Mesangial cell (primary cell): ENCODE results near the gene COPS6. TPM values are rescaled to one million over a fixed set of nuclear protein-coding genes. Genes with fewer than 3 reads are reported as not detected.

Experiments
- total RNA-seq: library from RNA; depleted of rRNA; stranded (reverse); fragments of >200 nt; gene quantifications from 2 replicates; pipeline ENCODE4 v1.2.3, GENCODE V29; 2015

Gene COPS6
- total RNA-seq, result 64.1 and 82.9 TPM in 2 replicates

DNA sequence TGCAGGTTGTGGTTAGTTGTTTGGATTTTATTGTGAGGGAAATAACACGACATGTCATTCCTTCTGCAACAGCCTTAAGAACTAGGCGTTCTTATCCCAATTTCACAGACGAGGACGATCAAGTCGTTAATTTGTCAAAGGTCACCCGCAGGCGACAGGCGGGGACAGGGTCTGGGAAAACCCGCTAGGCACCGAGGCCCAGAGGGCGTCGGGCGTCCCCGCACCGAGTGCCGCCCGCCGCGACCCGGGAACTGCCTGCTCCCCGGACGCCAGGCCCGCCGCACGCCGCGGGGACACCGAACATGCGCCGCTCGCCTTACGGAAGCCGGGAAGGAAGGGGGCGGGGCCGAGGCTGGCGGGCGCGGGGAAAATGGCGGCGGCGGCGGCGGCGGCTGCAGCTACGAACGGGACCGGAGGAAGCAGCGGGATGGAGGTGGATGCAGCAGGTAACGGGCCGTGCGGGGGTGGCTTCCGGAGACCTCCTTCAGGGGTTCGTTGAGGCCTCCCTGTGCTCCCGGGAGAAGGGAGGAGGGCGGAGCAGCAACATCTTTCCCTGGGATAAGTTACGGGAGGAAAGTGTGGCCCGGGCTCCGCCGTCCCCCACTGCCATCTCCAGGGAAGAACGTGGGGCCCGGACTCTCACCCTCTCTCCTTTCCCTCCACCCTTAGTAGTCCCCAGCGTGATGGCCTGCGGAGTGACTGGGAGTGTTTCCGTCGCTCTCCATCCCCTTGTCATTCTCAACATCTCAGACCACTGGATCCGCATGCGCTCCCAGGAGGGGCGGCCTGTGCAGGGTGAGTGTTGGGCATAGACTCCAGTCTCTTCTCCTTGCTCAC lies at the start of gene COPS6:
COPS6 (plus strand) TSS at position 349 of the 837 bp plus-strand sequence; CDS start at position 371, 22 bp downstream.

DNA sequence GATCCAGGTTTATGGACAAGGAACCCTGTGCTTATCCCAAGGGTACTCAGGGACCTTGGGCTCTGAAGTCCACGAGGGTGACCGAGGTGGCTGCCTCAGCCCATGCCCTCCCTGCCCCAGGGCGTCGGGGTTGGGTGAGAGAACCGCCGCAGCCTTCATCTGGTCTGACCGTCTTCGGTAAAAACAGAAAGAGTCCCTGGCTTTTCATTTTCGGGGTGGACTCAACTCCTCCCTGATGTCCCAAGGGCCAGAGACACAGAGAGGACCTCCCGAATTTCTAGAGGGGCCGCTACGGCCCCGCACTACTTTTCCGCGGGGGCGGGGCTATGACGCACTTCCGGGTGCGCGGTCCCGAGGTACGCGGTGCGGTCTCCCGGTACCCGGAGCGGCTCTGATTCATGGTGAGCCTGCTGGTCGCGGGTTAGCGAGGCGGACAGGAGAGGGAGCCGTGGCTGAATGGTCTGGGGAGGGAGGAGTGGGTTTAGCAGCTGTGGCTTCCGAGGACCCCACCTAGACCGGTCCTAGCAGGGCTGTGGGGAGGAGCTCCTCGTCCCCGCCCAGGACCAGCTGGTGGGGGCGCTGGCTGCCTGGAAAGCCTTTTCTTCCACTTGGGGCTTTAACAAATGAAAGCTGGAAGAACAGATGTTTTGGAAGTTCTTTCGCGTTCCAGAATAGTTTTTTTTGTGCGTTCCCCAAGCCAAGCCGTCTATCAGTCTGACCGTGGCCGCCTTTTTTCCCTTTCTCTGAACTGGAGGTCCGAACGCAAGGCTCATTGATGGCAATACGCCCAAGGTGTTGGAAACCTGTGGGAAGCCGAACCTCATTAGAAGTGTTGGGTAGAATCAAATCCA lies 39.1 kb upstream of the COPS6 start, which contains the start of gene ZSCAN21:
ZSCAN21 (plus strand) TSS at position 334 of the 851 bp plus-strand sequence. CDS start 7,233 bp downstream, outside the sequence.

DNA sequence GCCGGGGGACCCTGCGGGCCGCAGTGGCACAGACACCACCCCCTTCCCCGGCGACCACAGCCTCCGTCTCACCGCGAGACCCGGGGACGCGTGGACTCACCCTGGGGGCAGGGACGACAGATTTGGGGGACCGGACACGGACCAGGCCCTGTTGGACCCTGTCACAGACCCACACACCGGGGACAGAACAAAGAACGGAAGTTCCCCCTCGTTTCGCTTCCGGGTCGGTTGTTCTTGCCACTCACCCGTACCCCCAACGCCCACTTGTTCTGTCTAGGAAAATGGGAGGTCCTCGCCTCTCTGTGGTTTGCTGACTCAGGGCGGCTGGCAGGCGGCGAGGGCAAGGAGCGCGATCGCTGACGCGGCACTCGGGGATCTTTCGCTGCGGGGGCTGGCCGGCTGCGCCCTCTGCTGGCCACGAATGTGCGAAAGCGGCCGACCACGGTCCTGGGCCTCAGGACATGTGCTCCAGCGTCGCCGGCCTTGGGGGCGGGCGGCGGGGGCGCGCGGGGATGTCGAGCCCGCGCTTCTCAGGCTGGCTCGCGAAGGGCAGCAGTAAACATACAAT lies 7.2 kb upstream of the COPS6 start, which contains the start of gene ZNF3:
ZNF3 (minus strand) TSS at position 189 of the 568 bp plus-strand sequence. CDS start 4,366 bp downstream, outside the sequence.

DNA sequence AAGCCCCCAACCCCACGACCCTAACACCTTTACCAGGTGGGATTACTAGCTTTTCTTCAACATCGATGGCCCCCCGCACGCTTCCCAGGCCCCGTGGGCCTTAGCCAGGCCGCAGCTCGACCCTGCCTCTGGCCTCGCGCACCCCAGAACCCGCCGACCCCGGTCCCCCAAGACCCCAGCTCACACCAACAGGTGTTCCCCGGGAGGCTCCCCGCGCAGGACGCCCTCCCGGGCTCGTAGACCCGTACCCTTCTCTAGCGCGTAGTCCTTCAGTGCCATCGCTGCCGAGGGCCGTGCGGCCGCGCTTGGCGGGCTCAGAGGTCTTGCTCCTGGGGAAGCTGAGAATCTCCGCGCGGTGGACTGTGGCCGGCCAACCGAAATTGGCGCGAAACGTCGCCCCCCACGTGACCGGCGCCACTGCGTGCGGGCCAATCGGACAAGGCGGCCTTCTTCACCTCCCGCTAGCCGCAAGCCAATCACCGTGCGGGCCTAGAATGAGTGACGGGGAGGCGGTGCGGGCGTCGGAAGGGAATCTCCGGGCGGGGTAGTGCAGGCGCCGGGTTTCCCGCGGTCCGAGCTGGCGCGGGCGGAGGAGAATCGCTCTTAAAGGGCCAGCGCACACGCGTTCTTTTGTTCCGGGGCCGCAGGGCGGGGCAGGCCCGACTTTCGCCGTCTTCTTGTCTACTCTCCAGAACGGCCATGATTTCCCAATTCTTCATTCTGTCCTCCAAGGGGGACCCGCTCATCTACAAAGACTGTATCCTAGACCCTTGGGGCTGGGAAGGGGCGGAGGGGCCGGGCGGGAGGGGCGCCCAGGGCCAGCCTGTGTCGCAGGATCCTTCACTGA lies 12.5 kb downstream of the COPS6 start, which contains the start of the genes AP4M1 and MCM7:
AP4M1 (plus strand) TSS at position 628 of the 847 bp plus-strand sequence; CDS start at position 700, 72 bp downstream.
MCM7 (minus strand) TSS at position 382 of the 847 bp plus-strand sequence; CDS start at position 279, 103 bp downstream.

DNA sequence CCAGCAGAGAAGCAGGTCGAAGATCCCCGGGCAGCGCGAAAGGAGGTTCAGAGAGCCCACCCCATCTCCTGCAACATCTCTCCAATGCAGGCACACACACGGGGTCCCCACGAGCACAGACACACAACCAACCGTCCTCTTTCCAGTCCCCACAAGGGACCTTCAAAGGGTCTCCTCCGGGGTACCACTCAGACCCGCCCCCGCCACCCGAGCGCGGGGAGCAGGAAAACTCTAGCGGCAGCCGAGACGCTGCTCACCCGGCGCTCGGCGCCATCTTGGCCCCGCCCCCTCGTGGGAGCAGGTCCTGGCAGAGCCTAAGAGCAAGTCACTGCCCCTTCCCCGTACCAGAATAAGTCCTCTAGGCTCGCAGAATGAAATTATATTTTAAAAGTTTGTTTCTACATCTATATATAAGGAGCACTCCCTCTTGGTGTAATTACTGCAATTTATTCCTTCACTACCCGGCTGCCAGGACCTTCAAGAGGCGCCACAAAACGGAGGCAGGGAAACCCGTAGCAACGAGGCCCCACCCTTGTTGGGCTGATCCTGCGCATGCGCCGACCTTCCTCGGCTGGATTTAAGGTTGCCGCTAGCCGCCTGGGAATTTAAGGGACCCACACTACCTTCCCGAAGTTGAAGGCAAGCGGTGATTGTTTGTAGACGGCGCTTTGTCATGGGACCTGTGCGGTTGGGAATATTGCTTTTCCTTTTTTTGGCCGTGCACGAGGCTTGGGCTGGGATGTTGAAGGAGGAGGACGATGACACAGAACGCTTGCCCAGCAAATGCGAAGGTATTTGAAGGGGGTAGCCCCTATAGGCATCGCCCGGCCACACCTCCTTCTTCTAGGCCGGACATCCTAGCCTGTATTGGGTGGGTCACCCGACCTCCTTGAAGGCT lies 30.6 kb downstream of the COPS6 start, which contains the start of the genes CNPY4 and TAF6:
CNPY4 (plus strand) TSS at position 563 of the 898 bp plus-strand sequence; CDS start at position 674, 111 bp downstream.
TAF6 (minus strand) TSS at position 287 of the 898 bp plus-strand sequence. CDS start 5,149 bp downstream, outside the sequence.

DNA sequence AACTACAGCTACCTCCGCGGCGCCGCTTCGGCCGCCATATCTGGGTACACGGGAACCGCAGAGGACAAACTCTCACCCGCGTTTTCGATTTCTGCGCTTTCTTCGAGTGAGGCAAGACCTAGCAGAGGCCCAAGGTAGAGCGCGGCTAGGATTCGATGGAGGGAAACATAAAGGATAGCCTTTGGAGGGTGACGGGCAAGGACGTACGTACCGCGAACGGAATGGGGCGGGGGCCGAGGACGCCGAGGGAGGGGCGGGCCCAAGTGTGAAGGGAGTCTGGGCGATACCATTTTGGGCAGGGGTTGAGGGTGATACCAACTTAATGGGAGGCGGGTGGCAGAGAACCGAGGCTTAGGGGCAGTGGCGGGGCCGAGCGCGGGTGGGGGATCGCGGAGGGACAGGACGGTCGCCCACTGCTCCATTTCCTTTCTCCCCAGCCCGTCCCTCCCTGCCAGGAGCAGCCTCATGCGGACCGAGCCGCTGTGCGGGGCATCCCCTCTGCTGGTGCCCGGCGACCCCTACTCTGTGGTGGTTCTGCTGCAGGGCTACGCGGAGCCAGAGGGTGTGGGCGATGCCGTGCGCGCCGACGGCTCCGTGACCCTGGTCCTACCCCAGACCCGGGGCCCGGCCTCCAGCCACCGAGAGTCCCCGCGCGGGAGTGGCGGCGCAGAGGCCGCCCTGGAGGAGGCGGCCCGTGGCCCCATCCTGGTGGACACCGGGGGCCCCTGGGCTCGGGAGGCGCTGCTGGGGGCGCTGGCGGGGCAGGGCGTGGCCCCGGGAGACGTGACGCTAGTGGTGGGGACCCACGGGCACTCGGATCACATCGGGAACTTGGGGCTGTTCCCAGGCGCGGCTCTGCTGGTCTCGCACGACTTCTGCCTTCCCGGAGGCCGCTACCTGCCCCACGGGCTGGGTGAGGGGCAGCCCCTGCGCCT lies 38.4 kb downstream of the COPS6 start, which contains the start of gene MBLAC1:
MBLAC1 (plus strand) TSS at position 37 of the 935 bp plus-strand sequence; CDS start at position 466, 429 bp downstream.

Other genes starting within 250 kb of the COPS6 start
- gene OR2AE1, start 211.9 kb upstream of the COPS6 start, total RNA-seq, result not detected in 2 replicates
- 11.1 and 22.4 TPM in 2 replicates for gene TRIM4, start 169.4 kb upstream of the COPS6 start, total RNA-seq
- not detected in 2 replicates for gene GJC3, start 159.3 kb upstream of the COPS6 start, total RNA-seq
- gene AZGP1, start 112.9 kb upstream of the COPS6 start, total RNA-seq, result 0.49 TPM in 1 of 2 replicates, not detected in the other
- 9.5 and 22.1 TPM in 2 replicates for gene ZKSCAN1, start 73.4 kb upstream of the COPS6 start, total RNA-seq
- 5.9 and 12.8 TPM in 2 replicates for gene ZSCAN21, start 39.2 kb upstream of the COPS6 start, total RNA-seq
- gene ZNF3, start 7.2 kb upstream of the COPS6 start, total RNA-seq, result 14.0 and 22.6 TPM in 2 replicates
- gene MCM7, start 12.4 kb downstream of the COPS6 start, total RNA-seq, result 43.5 and 242 TPM in 2 replicates
- gene AP4M1, start 12.7 kb downstream of the COPS6 start, total RNA-seq, result 21.3 and 31.3 TPM in 2 replicates
- gene TAF6, start 30.4 kb downstream of the COPS6 start, total RNA-seq, result 62.0 and 104 TPM in 2 replicates
- gene CNPY4, start 30.7 kb downstream of the COPS6 start, total RNA-seq, result 11.2 and 12.5 TPM in 2 replicates
- gene MBLAC1, start 38.0 kb downstream of the COPS6 start, total RNA-seq, result 2.2 and 2.8 TPM in 2 replicates
- gene LAMTOR4, start 59.9 kb downstream of the COPS6 start, total RNA-seq, result 166 and 186 TPM in 2 replicates
- gene TRAPPC14, start 69.8 kb downstream of the COPS6 start, total RNA-seq, result 9.8 and 13.1 TPM in 2 replicates
- gene GAL3ST4, start 79.6 kb downstream of the COPS6 start, total RNA-seq, result 1.3 and 2.7 TPM in 2 replicates
- 2.8 and 4.4 TPM in 2 replicates for gene GPC2, start 88.4 kb downstream of the COPS6 start, total RNA-seq
- 0.25 and 0.33 TPM in 2 replicates for gene STAG3, start 88.9 kb downstream of the COPS6 start, total RNA-seq
- gene PVRIG, start 131.0 kb downstream of the COPS6 start, total RNA-seq, result not detected in 2 replicates
- not detected in 2 replicates for gene SPDYE3, start 218.7 kb downstream of the COPS6 start, total RNA-seq